ENCODE data around the gene HDAC10. TPM values are rescaled to one million over a fixed set of nuclear protein-coding genes. Genes with fewer than 3 reads are reported as not detected.
"Not testable (repeated sequence)": the region's sequence is repeated elsewhere in the genome, so short reads cannot be mapped to it uniquely, and the experiment has no call there.

HDAC10 gene
- total RNA-seq, 3 donors from 2014 or later (not counting 1 experiment from before 2014, with no cell fraction given): 112 to 131 (median 123) TPM

DNA sequence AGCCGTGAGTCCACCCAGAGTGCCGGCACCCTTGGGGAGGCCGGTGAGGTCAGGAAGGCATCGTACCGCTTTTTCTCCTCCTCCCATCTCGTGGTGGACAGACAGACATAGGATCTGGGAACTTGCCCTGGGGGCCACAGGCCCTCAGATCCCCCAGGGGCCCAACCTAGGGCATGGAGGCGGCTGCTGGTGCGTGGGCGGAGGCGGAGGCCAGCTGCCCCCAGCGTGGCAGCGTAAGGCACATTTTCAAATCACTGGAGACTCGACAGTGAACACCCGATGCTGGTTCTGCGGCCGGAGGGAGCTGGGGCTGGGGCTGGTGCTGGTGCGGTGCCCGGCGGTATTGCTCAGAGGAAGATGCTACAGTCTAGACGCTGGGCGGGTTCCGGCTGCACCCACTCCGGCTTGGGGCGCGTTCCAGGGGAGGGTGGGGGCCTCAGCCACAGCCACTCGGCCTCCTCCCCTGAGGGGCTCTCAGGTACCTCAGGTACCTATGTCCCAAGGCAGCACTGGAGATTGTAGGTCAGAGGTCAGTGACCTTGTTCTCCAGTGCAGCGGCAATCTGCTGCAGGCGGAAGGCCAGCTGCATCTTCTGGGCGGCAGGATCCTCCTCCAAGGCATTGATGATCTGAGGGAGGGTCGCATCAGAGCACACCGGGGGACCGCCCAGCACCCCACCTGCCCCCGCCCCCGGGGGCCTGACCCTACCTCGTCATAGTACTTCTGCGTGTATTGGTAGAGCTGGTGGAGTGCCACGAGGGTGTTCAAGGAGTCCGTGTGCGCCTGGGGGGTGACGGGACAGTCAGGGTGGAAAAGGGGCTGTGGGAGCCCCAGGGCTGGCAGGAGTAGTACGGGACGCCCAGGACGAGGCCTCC lies 24.4 kb upstream of the HDAC10 start:
- Mint-ChIP-seq H3K36me3 (no peaks in the 10 kb centered on the region), H3K27ac (no peak overlapping the region), H3K4me1 (peaks cover 4 to 10% of the 10 kb centered on the region in 2 donors), H3K27me3 (ENCODE audit: low read depth in 2 of 2) (peaks cover 6 to 7% of the 10 kb centered on the region in 2 donors), H3K9me3 (no peaks in the 10 kb centered on the region), H3K4me3 (no peak overlapping the region)
- Histone ChIP-seq H3K9me3 (ENCODE audit: control insufficient read depth, insufficient read depth, low read length) (no peaks in the 10 kb centered on the region), H3K27me3 (ENCODE audit: control insufficient read depth, insufficient read depth, low read length) (peaks cover 4% of the 10 kb centered on the region), H3K27ac (ENCODE audit: low read length) (no peak overlapping the region), H3K36me3 (ENCODE audit: control insufficient read depth, insufficient read depth, low read length) (no peaks in the 10 kb centered on the region), H3K4me3 (ENCODE audit: low read length) (no peak overlapping the region), H3K4me1 (ENCODE audit: control insufficient read depth, insufficient read depth, low read length) (peaks cover 18% of the 10 kb centered on the region)
- intact Hi-C loops (cut with micrococcal nuclease): loop anchor here (10.0 kb wide), 1 partner anchor 219 kb away; no protein-coding TSS in a partner anchor
- 96% methylated on average over 43 of the region's 43 CpGs for WGBS (ENCODE audit: insufficient coverage)
- TF ChIP-seq, protein P1, sequence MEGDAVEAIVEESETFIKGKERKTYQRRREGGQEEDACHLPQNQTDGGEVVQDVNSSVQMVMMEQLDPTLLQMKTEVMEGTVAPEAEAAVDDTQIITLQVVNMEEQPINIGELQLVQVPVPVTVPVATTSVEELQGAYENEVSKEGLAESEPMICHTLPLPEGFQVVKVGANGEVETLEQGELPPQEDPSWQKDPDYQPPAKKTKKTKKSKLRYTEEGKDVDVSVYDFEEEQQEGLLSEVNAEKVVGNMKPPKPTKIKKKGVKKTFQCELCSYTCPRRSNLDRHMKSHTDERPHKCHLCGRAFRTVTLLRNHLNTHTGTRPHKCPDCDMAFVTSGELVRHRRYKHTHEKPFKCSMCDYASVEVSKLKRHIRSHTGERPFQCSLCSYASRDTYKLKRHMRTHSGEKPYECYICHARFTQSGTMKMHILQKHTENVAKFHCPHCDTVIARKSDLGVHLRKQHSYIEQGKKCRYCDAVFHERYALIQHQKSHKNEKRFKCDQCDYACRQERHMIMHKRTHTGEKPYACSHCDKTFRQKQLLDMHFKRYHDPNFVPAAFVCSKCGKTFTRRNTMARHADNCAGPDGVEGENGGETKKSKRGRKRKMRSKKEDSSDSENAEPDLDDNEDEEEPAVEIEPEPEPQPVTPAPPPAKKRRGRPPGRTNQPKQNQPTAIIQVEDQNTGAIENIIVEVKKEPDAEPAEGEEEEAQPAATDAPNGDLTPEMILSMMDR (IDR thresholded peaks at IDR 0.05): no peak
- ATAC-seq: no peak
- no peak for DNase-seq

DNA sequence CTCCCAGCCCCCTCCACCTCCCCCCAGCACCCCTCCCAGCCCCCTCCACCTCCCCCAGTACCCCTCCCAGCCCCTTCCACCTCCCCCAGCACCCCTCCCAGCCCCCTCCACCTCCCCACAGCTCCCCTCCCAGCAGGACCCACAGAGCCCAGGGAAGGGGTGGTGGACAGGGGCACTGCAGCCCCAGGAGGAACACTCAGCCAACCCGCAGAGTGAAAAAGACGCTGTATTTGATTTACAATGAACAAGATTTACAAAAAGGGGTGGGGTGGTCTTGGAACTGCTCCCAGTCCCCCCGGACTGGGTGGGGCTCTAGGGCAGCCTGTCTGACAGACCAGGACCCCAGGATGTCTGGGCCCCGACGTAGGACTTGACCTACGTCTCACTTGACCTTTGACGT lies 23.7 kb upstream of the HDAC10 start:
- H3K36me3 Mint-ChIP-seq: no peaks in the 10 kb centered on the region
- Histone ChIP-seq H3K9me3 (ENCODE audit: control insufficient read depth, insufficient read depth, low read length) (no peaks in the 10 kb centered on the region), H3K27ac (ENCODE audit: low read length) (no peak overlapping the region), H3K36me3 (ENCODE audit: control insufficient read depth, insufficient read depth, low read length) (no peaks in the 10 kb centered on the region), H3K4me1 (ENCODE audit: control insufficient read depth, insufficient read depth, low read length) (peaks cover 22% of the 10 kb centered on the region), H3K27me3 (ENCODE audit: control insufficient read depth, insufficient read depth, low read length) (peaks cover 4% of the 10 kb centered on the region), H3K4me3 (ENCODE audit: low read length) (no peak overlapping the region)
- WGBS (ENCODE audit: insufficient coverage): 87% methylated on average over 7 of the region's 7 CpGs
- H3K27ac Mint-ChIP-seq: no peak overlapping the region
- intact Hi-C loops (cut with micrococcal nuclease): loop anchor here (5.0 to 10.0 kb wide), 2 partner anchors 68 to 220 kb away; partner anchors contain the start of gene PPP6R2
- TF ChIP-seq, protein P1 (IDR thresholded peaks at IDR 0.05): no peak
- ATAC-seq (no peak), DNase-seq (no peak)
- peaks cover 6 to 7% of the 10 kb centered on the region in 2 donors for H3K27me3 Mint-ChIP-seq (ENCODE audit: low read depth in 2 of 2)
- H3K4me1 Mint-ChIP-seq: peaks cover 4 to 10% of the 10 kb centered on the region in 2 donors
- no peak overlapping the region for H3K4me3 Mint-ChIP-seq
- no peaks in the 10 kb centered on the region for H3K9me3 Mint-ChIP-seq

DNA sequence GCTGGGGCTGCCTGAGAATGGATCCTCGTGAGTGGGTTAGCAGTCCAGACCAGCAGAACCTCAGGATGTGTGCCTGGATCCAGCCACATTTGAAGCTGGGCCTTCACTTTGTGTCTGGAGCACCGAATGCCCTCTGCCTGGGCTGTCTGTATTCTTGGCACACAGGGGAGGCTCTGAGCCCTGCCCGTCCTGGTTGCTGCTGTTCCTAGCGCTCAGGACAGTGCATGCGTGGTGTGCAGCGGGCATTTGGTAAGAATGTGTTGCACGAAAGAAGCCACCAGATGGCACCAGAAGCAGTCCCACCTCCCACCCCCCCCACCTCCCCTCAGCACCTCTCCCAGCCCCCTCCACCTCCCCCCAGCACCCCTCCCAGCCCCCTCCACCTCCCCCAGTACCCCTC lies 23.2 kb upstream of the HDAC10 start:
- H3K27me3 Mint-ChIP-seq (ENCODE audit: low read depth in 2 of 2): peaks cover 6 to 7% of the 10 kb centered on the region in 2 donors
- H3K27me3 ChIP-seq (ENCODE audit: control insufficient read depth, insufficient read depth, low read length): peaks cover 6% of the 10 kb centered on the region
- H3K4me3 Mint-ChIP-seq: peak overlapping the region; percentile 52
- no peaks in the 10 kb centered on the region for H3K9me3 ChIP-seq (ENCODE audit: control insufficient read depth, insufficient read depth, low read length)
- peaks cover 26% of the 10 kb centered on the region for H3K4me1 ChIP-seq (ENCODE audit: control insufficient read depth, insufficient read depth, low read length)
- H3K4me1 Mint-ChIP-seq: peaks cover 4 to 14% of the 10 kb centered on the region in 2 donors
- no peak overlapping the region for H3K27ac ChIP-seq (ENCODE audit: low read length)
- DNase-seq (peak; percentile 37 to 75), ATAC-seq (peak in 1 of 3 donors; percentile 50)
- H3K36me3 ChIP-seq (ENCODE audit: control insufficient read depth, insufficient read depth, low read length): no peaks in the 10 kb centered on the region
- H3K9me3 Mint-ChIP-seq: no peaks in the 10 kb centered on the region
- intact Hi-C loops (cut with micrococcal nuclease): loop anchor here (5.0 to 10.0 kb wide), 2 partner anchors 68 to 220 kb away; partner anchors contain the start of gene PPP6R2
- H3K36me3 Mint-ChIP-seq: no peaks in the 10 kb centered on the region
- H3K4me3 ChIP-seq (ENCODE audit: low read length): no peak overlapping the region
- TF ChIP-seq, protein P1 (IDR thresholded peaks at IDR 0.05): peak; percentile 36
- WGBS (ENCODE audit: insufficient coverage): 37% methylated on average over 4 of the region's 7 CpGs
- H3K27ac Mint-ChIP-seq: no peak overlapping the region

DNA sequence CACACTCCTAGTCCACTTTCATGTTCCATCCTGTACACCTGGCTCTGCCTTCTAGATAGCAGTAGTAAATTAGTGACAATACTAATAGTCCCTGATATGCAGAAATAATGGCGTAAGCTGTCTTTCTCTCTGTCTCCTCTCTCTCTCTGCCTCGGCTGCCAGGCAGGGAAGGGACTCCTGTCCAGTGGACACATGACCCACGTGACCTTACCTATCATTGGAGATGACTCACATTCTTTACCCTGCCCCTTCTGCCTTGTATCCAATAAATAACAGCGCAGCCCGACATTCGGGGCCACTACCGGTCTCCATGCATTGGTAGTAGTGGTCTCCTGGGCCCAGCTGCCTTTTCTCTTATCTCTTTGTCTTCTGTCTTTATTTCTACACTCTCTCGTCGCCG lies 22.7 kb upstream of the HDAC10 start:
- WGBS (ENCODE audit: insufficient coverage): 88% methylated on average over 9 of the region's 10 CpGs
- intact Hi-C loops (cut with micrococcal nuclease): loop anchor here (5.0 to 10.0 kb wide), 2 partner anchors 69 to 221 kb away; partner anchors contain the start of gene PPP6R2

DNA sequence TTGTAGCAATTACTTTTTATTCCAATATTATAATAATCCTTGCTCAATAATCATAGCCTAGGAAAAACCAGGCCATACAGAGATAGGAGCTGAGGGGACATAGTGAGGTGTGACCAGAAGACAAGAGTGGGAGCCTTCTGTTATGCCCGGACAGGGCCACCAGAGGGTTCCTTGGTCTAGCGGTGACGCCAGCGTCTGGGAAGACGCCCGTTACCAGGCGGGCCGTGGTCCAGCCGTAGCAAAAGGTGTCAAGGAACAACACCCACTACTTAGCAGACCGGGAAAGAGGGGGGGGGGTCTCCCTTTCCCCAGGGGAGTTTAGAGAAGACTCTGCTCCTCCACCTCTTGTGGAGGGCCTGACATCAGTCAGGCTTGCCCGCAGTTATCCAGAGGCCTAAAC lies 22.3 kb upstream of the HDAC10 start:
- DNase-seq: not testable (repeated sequence)
- intact Hi-C loops (cut with micrococcal nuclease): loop anchor here (5.0 to 10.0 kb wide), 2 partner anchors 69 to 221 kb away; partner anchors contain the start of gene PPP6R2

More for the DNA sequence above, 22.7 kb upstream of the HDAC10 start:
- peaks cover 28% of the 10 kb centered on the region for H3K4me1 ChIP-seq (ENCODE audit: control insufficient read depth, insufficient read depth, low read length)
- not testable (repeated sequence) for H3K9me3 Mint-ChIP-seq; H3K36me3 Mint-ChIP-seq; ATAC-seq; H3K9me3 ChIP-seq (ENCODE audit: control insufficient read depth, insufficient read depth, low read length); H3K27me3 ChIP-seq (ENCODE audit: control insufficient read depth, insufficient read depth, low read length); H3K36me3 ChIP-seq (ENCODE audit: control insufficient read depth, insufficient read depth, low read length); H3K27ac ChIP-seq (ENCODE audit: low read length); DNase-seq; H3K4me3 ChIP-seq (ENCODE audit: low read length); H3K27me3 Mint-ChIP-seq (ENCODE audit: low read depth in 2 of 2); H3K27ac Mint-ChIP-seq
- Mint-ChIP-seq H3K4me3 (peak overlapping the region; percentile 52), H3K4me1 (peaks cover 4 to 16% of the 10 kb centered on the region in 2 donors)

More for the DNA sequence above, 22.3 kb upstream of the HDAC10 start:
- H3K4me1 Mint-ChIP-seq: peaks cover 4 to 16% of the 10 kb centered on the region in 2 donors
- H3K36me3 Mint-ChIP-seq; H3K4me3 Mint-ChIP-seq; H3K9me3 ChIP-seq (ENCODE audit: control insufficient read depth, insufficient read depth, low read length); H3K27me3 ChIP-seq (ENCODE audit: control insufficient read depth, insufficient read depth, low read length); H3K27me3 Mint-ChIP-seq (ENCODE audit: low read depth in 2 of 2); H3K9me3 Mint-ChIP-seq; ATAC-seq; H3K27ac ChIP-seq (ENCODE audit: low read length); H3K4me3 ChIP-seq (ENCODE audit: low read length); H3K27ac Mint-ChIP-seq; H3K36me3 ChIP-seq (ENCODE audit: control insufficient read depth, insufficient read depth, low read length): not testable (repeated sequence)
- WGBS (ENCODE audit: insufficient coverage): 81% methylated on average over 6 of the region's 11 CpGs
- H3K4me1 ChIP-seq (ENCODE audit: control insufficient read depth, insufficient read depth, low read length): peaks cover 28% of the 10 kb centered on the region

Data from natural killer cell (primary cell).